Gastrocnemius medialis (tissue), 4 donors: ENCODE results near the gene PSMA3. TPM values are rescaled to one million over a fixed set of nuclear protein-coding genes. Genes with fewer than 3 reads are reported as not detected.

Experiments used
- ATAC-seq, 2 donors: fragments of 150-250 bp; one replicate each; pipeline ENCODE4 v1.9.1; 2016
- DNase-seq, 2 donors: peaks; one replicate each; pipeline ENCODE4 v3.0.0-alpha.2; 2019
- H3K27ac ChIP-seq, 4 donors: fragments of 200-600 bp; sonication (generic); 1 replicate in 1 of 4; 2 replicates in 3 of 4; pipeline ENCODE4 v1.5.1; 2016 to 2018; ENCODE audit warnings: mild to moderate bottlenecking in 2 of 4, moderate library complexity in 1 of 4
- H3K27me3 ChIP-seq, 3 donors: fragments of 200-600 bp; sonication (generic) in 2 of 3; 1 replicate in 1 of 3; 2 replicates in 2 of 3; pipeline versions ENCODE4 v1.5.1 to v1.6.0; 2016 to 2019; ENCODE audit warnings: mild to moderate bottlenecking in 1 of 3, moderate library complexity in 1 of 3
- H3K36me3 ChIP-seq, 2 donors: fragments of 200-600 bp; sonication (generic) in 1 of 2; one replicate each; pipeline ENCODE4 v1.5.1; 2017 to 2018
- H3K4me1 ChIP-seq, 2 donors: fragments of 200-600 bp; sonication (generic) in 1 of 2; one replicate each; pipeline ENCODE4 v1.5.1; 2016 to 2017; ENCODE audit warnings: mild to moderate bottlenecking in 2 of 2
- H3K4me3 ChIP-seq, 4 donors: fragments of 200-600 bp; sonication (generic) in 3 of 4; 1 replicate in 1 of 4; 2 replicates in 3 of 4; pipeline ENCODE4 v1.5.1; 2016 to 2019; ENCODE audit warnings: mild to moderate bottlenecking in 2 of 4
- H3K9me3 ChIP-seq, 3 donors: fragments of 200-600 bp; sonication (generic) in 2 of 3; 1 replicate in 1 of 3; 2 replicates in 2 of 3; pipeline ENCODE4 v1.5.1; 2016 to 2019
- POLR2A ChIP-seq, 2 donors: fragments of 450-650 bp; IDR thresholded peaks; one replicate each; pipeline ENCODE4 v1.6.1; 2017; ENCODE audit warnings: antibody characterized with exemption in 2 of 2, mild to moderate bottlenecking in 2 of 2, moderate library complexity in 2 of 2
- in situ Hi-C, 4 donors: fragments of 200-750 bp; cut with MboI; loops; one replicate each; pipeline versions ENCODE4 v1.15.0 to v1.8.0; 2017; ENCODE audit warnings: low sequenced_read_pairs in 4 of 4
- intact Hi-C: fragments of 100-400 bp; cut with DNase I; formaldehyde crosslinking; loops from one replicate; pipeline ENCODE4 v1.15.1; 2023; ENCODE audit warnings: low total_unique reads
- total RNA-seq, 4 donors: library from RNA; depleted of rRNA; stranded (reverse); fragments of >200 nt; gene quantifications; one replicate each; pipeline versions ENCODE4 v1.1.0 to v1.2.3, GENCODE V29; 2016
- TF ChIP-seq, protein P1 (sequence below), 5 experiments: fragments of 450-650 bp in 3 of 5; fragments of 200-600 bp in 2 of 5; sonication (generic) in 2 of 5; IDR thresholded peaks in 4 of 5; conservative IDR thresholded peaks in 1 of 5; 1 replicate in 4 of 5; 2 replicates in 1 of 5; pipeline ENCODE4 v1.5.1; 2016 to 2019; ENCODE audit warnings: antibody characterized with exemption in 5 of 5, mild to moderate bottlenecking in 3 of 5, moderate library complexity in 3 of 5

Gene PSMA3
- total RNA-seq, 4 donors from 2014 or later: 200 to 301 (median 217) TPM

DNA sequence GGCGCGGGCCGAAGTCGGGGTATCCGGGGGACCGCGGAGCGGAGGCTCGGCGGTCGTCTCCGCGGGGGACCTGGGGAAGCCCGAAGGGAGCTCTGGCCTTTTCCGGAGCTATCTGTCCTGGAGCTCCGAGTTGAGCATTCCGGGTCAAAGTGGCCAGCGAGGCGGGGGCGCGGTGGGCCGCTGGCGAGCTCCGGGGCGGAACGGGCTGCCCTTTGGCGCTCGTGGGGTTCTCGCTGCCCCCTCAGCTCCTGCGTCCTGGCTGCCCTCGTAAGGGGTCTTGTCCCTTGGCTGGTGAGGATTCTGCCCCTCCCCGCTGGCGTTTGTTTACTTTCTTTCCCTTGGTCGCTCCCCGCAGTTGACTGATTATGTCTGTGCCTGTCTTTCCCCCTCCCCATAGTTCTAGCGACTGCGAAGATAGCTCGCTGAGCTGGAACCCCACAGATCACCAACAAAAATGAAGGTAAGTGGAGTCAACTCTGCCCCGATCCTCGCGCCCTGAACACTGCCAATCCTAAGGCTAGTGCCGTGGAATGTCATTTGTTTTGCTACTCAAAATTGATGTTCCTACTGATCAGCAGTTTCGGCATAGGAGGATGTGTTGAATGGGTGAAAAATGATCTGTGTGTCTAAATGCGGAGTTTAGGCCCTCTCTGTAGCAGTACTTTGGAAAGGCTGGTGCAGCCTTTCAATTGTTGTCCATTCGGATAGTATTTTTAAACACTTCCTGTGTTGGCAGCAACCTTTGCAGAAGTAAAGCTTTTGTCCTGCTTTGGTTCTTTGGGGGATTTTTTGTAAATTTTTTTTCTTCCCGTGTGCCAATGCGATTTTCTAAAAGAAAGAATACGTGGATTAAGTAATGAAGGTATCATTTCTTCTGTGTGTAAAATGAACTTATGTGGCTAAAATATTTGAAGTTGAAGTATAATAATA is 55.0 kb downstream of the PSMA3 start:
- Histone ChIP-seq H3K27ac (peak overlapping the region; percentile 89 to 99 (median 93)), H3K4me1 (peaks cover 34 to 44% of the 10 kb centered on the region in 2 donors), H3K27me3 (no peaks in the 10 kb centered on the region), H3K36me3 (peaks cover 0 to 19% of the 10 kb centered on the region in 2 donors), H3K4me3 (peak overlapping the region; percentile 92 to 99 (median 97)), H3K9me3 (no peaks in the 10 kb centered on the region)
- no peak for ATAC-seq
- intact Hi-C loops (loop anchor here (2.0 kb wide), 2 partner anchors 99 to 127 kb away; partner anchors contain the start of genes ACTR10, KIAA0586 and TIMM9), in situ Hi-C loops (loop anchor here in 3 of 4 donors (10.0 kb wide), 1 partner anchor 55 kb away; the partner anchor contains the start of gene PSMA3 (in 3 of the 3))
- DNase-seq: no peak
- TF ChIP-seq, protein P1, sequence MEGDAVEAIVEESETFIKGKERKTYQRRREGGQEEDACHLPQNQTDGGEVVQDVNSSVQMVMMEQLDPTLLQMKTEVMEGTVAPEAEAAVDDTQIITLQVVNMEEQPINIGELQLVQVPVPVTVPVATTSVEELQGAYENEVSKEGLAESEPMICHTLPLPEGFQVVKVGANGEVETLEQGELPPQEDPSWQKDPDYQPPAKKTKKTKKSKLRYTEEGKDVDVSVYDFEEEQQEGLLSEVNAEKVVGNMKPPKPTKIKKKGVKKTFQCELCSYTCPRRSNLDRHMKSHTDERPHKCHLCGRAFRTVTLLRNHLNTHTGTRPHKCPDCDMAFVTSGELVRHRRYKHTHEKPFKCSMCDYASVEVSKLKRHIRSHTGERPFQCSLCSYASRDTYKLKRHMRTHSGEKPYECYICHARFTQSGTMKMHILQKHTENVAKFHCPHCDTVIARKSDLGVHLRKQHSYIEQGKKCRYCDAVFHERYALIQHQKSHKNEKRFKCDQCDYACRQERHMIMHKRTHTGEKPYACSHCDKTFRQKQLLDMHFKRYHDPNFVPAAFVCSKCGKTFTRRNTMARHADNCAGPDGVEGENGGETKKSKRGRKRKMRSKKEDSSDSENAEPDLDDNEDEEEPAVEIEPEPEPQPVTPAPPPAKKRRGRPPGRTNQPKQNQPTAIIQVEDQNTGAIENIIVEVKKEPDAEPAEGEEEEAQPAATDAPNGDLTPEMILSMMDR (IDR thresholded peaks at IDR 0.05 in 4 of 5, conservative IDR thresholded peaks at IDR 0.05 in 1 of 5): no peak
- no peak for TF ChIP-seq POLR2A (IDR thresholded peaks at IDR 0.05)

DNA sequence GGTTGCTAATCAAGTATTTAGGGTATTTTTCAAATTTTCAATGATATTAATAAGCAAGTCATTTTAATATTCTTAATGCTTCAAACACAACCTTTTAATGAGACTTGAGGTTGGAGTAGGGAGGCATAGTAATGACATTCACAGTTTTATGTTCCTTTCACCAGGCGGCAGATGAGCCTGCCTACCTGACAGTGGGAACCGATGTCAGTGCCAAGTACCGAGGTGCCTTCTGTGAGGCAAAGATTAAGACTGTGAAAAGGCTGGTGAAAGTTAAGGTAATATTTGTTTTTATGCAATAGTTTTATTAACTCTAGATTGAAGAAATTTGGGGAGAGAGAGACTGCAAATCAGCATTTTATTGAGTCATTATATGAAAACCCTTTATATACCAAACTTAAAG is 56.8 kb downstream of the PSMA3 start:
- intact Hi-C loops: no loop called here
- Histone ChIP-seq H3K4me3 (no peak overlapping the region), H3K27me3 (no peaks in the 10 kb centered on the region), H3K36me3 (peaks cover 0 to 13% of the 10 kb centered on the region in 2 donors), H3K9me3 (no peaks in the 10 kb centered on the region), H3K4me1 (peaks cover 19 to 29% of the 10 kb centered on the region in 2 donors), H3K27ac (no peak overlapping the region)
- TF ChIP-seq POLR2A (IDR thresholded peaks at IDR 0.05): no peak
- TF ChIP-seq, protein P1 (IDR thresholded peaks at IDR 0.05 in 4 of 5, conservative IDR thresholded peaks at IDR 0.05 in 1 of 5): no peak
- ATAC-seq (no peak), DNase-seq (no peak)
- in situ Hi-C loops: no loop called here

DNA sequence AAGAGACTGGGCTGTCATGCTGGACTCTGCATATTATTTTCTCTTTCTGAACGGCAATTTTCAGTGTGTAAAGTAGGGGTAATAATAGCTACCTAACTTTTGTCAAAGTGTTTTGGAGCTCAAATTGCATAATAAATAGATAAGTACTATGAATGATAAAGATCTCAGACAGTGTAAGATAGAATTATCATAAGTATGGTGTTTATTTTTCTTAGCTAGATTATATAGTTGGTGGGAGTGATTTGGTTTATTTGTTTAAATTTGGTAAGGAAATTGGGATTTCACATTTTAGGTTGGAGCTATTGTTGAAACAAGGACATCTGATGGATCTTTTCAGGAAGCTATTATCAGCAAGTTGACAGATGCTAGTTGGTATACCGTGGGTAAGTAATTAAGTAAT is 61.1 kb downstream of the PSMA3 start:
- in situ Hi-C loops: no loop called here
- H3K9me3 ChIP-seq: no peaks in the 10 kb centered on the region
- no peaks in the 10 kb centered on the region for H3K27me3 ChIP-seq
- no peak overlapping the region for H3K27ac ChIP-seq
- H3K4me3 ChIP-seq: no peak overlapping the region
- DNase-seq (no peak), ATAC-seq (no peak)
- intact Hi-C loops: no loop called here
- TF ChIP-seq, protein P1 (IDR thresholded peaks at IDR 0.05 in 4 of 5, conservative IDR thresholded peaks at IDR 0.05 in 1 of 5): no peak
- no peak for TF ChIP-seq POLR2A (IDR thresholded peaks at IDR 0.05)
- peaks cover 0 to 25% of the 10 kb centered on the region in 2 donors for H3K36me3 ChIP-seq
- peaks cover 3 to 13% of the 10 kb centered on the region in 2 donors for H3K4me1 ChIP-seq

DNA sequence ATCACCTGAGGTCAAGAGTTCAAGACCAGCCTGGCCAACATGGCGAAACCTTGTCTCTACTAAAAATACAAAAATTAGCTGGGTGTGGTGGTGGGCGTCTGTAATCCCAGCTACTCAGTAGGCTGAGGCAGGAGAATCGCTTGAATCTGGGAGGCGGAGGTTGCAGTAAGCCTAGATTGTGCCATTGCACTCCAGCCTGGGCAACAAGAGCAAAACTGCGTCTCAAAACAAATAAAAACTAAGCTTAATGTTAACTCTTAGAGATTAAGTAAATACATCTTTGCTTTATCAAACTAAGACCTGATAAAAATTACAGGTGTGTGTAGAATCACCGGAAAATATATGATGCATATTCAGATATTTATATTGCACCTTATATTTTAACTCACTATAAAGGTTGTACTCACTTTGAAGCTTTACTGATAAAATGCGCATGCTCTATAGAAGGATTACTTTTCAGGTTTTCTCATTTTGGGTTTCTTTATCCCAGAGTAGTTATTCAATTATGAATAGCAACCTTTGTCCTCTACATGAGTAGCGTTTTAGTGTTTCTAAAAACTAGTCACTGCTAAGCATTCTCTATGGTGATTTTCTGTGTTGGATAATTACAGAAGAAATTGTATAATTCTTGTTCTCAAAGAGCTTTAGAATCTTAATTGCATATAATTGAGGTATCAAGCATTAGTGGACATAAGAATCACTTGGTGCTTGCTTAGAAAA is 63.1 kb downstream of the PSMA3 start:
- H3K36me3 ChIP-seq: peaks cover 0 to 15% of the 10 kb centered on the region in 2 donors
- no peak for TF ChIP-seq POLR2A (IDR thresholded peaks at IDR 0.05)
- TF ChIP-seq, protein P1 (IDR thresholded peaks at IDR 0.05 in 4 of 5, conservative IDR thresholded peaks at IDR 0.05 in 1 of 5): no peak

More for the DNA sequence above, 63.1 kb downstream of the PSMA3 start:
- Histone ChIP-seq H3K4me3 (no peak overlapping the region), H3K4me1 (peaks cover 0 to under 1% of the 10 kb centered on the region in 2 donors), H3K9me3 (no peaks in the 10 kb centered on the region), H3K27me3 (no peaks in the 10 kb centered on the region), H3K27ac (no peak overlapping the region)
- in situ Hi-C loops (no loop called here), intact Hi-C loops (no loop called here)
- DNase-seq: no peak
- ATAC-seq: no peak
